Right lobe of liver (tissue), 4 donors: Measurements from ENCODE around the gene CNBP.

Experiments used
- CTCF ChIP-seq, 4 donors: fragments of 200-600 bp in 3 of 4; fragments of 450-650 bp in 1 of 4; IDR thresholded peaks; one replicate each; pipeline versions ENCODE4 v1.5.1 to v1.8.0; 2016 to 2022; ENCODE audit warnings: antibody characterized with exemption in 4 of 4, mild to moderate bottlenecking in 2 of 4
- POLR2A ChIP-seq: fragments of 450-650 bp; IDR thresholded peaks from one replicate; pipeline ENCODE4 v1.6.1; 2017; ENCODE audit warnings: antibody characterized with exemption, mild to moderate bottlenecking
- donor health status: DM: no; HTN: no; CAD: no.
- donor health status: DM: no; HTN: no; CAD: no.
- donor health status: DM: no; HTN: yes; CAD: no.

- no peak for TF ChIP-seq CTCF (IDR thresholded peaks at IDR 0.05)
- TF ChIP-seq POLR2A, result no peak
Observed at GRCh38 chr3:129207479-129207878, 23.8 kb upstream of the CNBP start.
